GM12875 (cell line): ENCODE measurements around the gene BCAS1.

Experiments
- H3K4me3 ChIP-seq: one replicate; pipeline ENCODE4 v1.5.1; 2011; ENCODE audit warnings: low read depth, low read length, control low read depth
- TF ChIP-seq, protein P1 (sequence below): IDR thresholded peaks from 2 replicates; pipeline ENCODE4 v1.5.1; 2011; ENCODE audit warnings: low read depth, mild to moderate bottlenecking, control low read depth, inconsistent platforms, low read length, moderate library complexity, borderline replicate concordance; ENCODE audit not compliant: insufficient read depth

BCAS1 gene

GRCh38 chr20:53952528-53953096, 117.8 kb downstream of the BCAS1 start:
- H3K4me3 ChIP-seq, result no peak overlapping the region
- TF ChIP-seq, protein P1, sequence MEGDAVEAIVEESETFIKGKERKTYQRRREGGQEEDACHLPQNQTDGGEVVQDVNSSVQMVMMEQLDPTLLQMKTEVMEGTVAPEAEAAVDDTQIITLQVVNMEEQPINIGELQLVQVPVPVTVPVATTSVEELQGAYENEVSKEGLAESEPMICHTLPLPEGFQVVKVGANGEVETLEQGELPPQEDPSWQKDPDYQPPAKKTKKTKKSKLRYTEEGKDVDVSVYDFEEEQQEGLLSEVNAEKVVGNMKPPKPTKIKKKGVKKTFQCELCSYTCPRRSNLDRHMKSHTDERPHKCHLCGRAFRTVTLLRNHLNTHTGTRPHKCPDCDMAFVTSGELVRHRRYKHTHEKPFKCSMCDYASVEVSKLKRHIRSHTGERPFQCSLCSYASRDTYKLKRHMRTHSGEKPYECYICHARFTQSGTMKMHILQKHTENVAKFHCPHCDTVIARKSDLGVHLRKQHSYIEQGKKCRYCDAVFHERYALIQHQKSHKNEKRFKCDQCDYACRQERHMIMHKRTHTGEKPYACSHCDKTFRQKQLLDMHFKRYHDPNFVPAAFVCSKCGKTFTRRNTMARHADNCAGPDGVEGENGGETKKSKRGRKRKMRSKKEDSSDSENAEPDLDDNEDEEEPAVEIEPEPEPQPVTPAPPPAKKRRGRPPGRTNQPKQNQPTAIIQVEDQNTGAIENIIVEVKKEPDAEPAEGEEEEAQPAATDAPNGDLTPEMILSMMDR, result no peak

DNA sequence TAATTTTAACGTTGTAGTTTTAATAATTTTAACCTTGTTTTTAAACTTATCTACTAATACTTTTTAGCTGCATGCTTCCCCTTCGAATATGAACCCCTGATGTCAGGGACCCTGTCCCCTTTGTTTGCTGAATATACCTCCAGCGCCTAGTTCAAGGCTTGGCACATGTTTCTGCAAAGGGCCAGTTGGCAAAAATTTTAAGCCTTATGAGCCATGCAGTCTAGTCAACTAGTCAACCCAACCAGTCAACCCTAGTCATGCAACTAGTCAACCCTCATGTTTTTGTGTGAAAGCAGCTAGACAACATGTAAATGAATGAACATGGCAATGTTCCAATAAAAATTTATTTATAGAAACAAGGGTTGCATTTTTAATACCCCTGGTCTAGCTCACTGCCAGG, 119.8 kb downstream of the BCAS1 start:
- H3K4me3 ChIP-seq, result no peak overlapping the region
- TF ChIP-seq, protein P1, result no peak

- H3K4me3 ChIP-seq, result no peak overlapping the region
- TF ChIP-seq, protein P1, result no peak
Measured at GRCh38 chr20:53950031-53950430, 120.4 kb downstream of the BCAS1 start.

DNA sequence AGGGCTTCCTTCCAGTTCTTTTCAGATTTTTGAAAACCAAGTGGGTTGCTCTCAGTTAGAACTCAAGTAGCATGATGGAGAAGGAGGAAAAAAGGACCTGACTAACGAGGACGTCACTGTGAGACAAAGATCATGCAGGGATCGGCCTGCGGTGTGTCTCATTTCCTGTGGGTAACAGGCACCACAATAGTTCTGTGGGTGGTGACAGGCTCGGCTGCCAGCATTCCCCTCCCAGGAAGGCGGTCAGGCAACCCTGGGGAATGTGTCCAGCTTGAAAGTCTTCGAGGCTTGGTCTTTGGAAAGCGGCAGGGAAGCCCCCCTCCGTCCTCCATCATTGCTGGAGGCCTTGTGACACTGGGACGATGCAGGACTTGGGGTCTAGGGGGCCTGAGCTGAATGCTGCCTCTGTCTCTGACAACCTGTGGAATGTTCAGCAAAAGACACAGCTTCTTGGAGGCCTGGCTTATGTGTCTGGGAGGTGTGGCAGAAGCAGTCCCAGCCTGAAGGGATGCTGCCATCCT, 121.0 kb downstream of the BCAS1 start:
- TF ChIP-seq, protein P1, result no peak
- H3K4me3 ChIP-seq, result no peak overlapping the region

GRCh38 chr20:53948383-53949318, 121.7 kb downstream of the BCAS1 start:
- H3K4me3 ChIP-seq, result no peak overlapping the region
- TF ChIP-seq, protein P1, result no peak

DNA sequence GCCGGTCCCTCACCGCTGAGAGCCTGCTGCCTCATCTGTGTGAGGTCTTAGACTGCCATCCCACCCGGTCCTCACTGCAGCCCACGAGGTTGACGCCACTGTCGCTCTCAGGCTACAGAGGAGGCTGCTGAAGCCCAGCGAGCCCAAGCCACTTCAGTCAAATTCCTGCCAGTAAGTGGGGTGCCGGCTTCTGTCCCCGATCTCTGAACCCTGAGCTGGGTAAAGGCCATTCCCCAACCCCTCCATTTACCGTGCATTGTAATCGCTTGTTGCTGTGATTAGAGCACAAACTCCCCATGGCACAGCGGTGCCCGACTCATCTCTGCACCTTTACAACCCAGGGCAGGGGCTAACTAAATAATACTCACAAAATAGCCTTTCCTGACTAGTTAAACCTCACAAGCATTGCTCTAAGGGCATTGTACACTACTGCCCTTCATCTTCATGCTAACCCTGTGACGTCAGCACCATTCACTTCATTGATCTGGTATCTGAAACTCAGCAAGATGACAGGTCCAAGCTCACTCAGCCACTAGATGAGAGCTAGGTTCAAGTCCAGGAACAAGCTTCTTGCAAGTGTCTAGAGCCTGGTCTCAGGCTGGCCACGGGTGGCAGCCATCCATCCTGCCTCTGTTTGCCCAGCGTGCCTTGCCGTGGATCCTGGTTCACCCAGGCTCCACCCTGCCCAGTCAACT, 122.7 kb downstream of the BCAS1 start:
- TF ChIP-seq, protein P1, result no peak
- no peak overlapping the region for H3K4me3 ChIP-seq
